Measurements from ENCODE around the gene BCL11A. TPM values are rescaled to one million over a fixed set of nuclear protein-coding genes. Genes with fewer than 3 reads are reported as not detected.

BCL11A gene
- total and polyA plus RNA-seq, 2 of the 13 experiments (the other 11 are each of a cell fraction or from before 2014, with no cell fraction given): not detected

- Histone ChIP-seq H3K79me2 (ENCODE audit: insufficient read depth, low read length) (no peaks in the 10 kb centered on the region), H3K9ac (ENCODE audit: insufficient read depth, low read depth, low read length) (no peak overlapping the region), H3K4me1 (ENCODE audit: insufficient read depth, low read length) (0 out of 2 replicates have a peak, but pooled peaks cover 9% of the 10 kb centered on the region), H2AFZ (ENCODE audit: low read length) (no peak overlapping the region), H3K4me3 (replicated peaks in 1 of 3; ENCODE audit: insufficient read depth in 1 of 3, low read depth in 2 of 3, low read length in 3 of 3) (no peak overlapping the region), H3K27ac (ENCODE audit: extremely low read length, insufficient read depth, low read length) (no peak overlapping the region), H4K20me1 (ENCODE audit: insufficient read depth, low read length) (no peaks in the 10 kb centered on the region), H3K36me3 (replicated peaks in 1 of 2; ENCODE audit: control insufficient read depth in 1 of 2, insufficient read depth in 2 of 2, low read length in 2 of 2) (no peaks in the 10 kb centered on the region), H3K9me3 (ENCODE audit: low read length) (no peaks in the 10 kb centered on the region), H3K4me2 (ENCODE audit: low read depth, low read length) (no peak overlapping the region), H3K27me3 (ENCODE audit: control insufficient read depth in 1 of 2, insufficient read depth in 2 of 2, low read length in 2 of 2) (peaks cover 6 to 54% of the 10 kb centered on the region in 2 experiments; a peak in 4 of 5 replicates)
- 53% methylated on average over 22 of the region's 25 CpGs for WGBS (ENCODE audit: low lambda C conversion rate)
- DNase-seq (ENCODE audit: low spot score) (no peak), ATAC-seq (no peak), FAIRE-seq (no peak)
- intact Hi-C loops (cut with micrococcal nuclease; ENCODE audit: unreplicated experiment): no loop called here
- POLR2A ChIA-PET: no interaction called here
- in situ Hi-C loops (cut with HindIII; ENCODE audit: extremely low pct_ligation_motif_present, low pct_unique_long_range_greater_than_20kb): loop anchor here (10.0 to 25.0 kb wide), 3 partner anchors 1290 to 1823 kb away; no protein-coding TSS in a partner anchor
- no TSS peak for BruUV-seq (replicated peaks)
- CTCF ChIA-PET (ENCODE audit: low intra/inter-chr PET ratio, low total read pairs): no interaction called here
- TF ChIP-seq ZFP37 (CRISPR knock-in tag; IDR thresholded peaks at IDR 0.05; ENCODE audit: borderline replicate concordance) (no peak), MAFF (IDR thresholded peaks at IDR 0.05; ENCODE audit: low read depth, low read length) (no peak), FLYWCH1 (CRISPR knock-in tag; IDR thresholded peaks at IDR 0.05) (no peak), ZBTB42 (CRISPR knock-in tag; IDR thresholded peaks at IDR 0.05) (no peak), ZNF337 (CRISPR knock-in tag; IDR thresholded peaks at IDR 0.05; ENCODE audit: borderline replicate concordance, low read depth) (no peak), ZBTB4 (CRISPR knock-in tag; IDR thresholded peaks at IDR 0.05; ENCODE audit: borderline replicate concordance) (no peak), ZNF501 (CRISPR knock-in tag; IDR thresholded peaks at IDR 0.05) (no peak), SIX4 (CRISPR knock-in tag; IDR thresholded peaks at IDR 0.05) (no peak), ZSCAN21 (CRISPR knock-in tag; IDR thresholded peaks at IDR 0.05; ENCODE audit: borderline replicate concordance) (no peak)
- TF ChIP-seq, protein P1, sequence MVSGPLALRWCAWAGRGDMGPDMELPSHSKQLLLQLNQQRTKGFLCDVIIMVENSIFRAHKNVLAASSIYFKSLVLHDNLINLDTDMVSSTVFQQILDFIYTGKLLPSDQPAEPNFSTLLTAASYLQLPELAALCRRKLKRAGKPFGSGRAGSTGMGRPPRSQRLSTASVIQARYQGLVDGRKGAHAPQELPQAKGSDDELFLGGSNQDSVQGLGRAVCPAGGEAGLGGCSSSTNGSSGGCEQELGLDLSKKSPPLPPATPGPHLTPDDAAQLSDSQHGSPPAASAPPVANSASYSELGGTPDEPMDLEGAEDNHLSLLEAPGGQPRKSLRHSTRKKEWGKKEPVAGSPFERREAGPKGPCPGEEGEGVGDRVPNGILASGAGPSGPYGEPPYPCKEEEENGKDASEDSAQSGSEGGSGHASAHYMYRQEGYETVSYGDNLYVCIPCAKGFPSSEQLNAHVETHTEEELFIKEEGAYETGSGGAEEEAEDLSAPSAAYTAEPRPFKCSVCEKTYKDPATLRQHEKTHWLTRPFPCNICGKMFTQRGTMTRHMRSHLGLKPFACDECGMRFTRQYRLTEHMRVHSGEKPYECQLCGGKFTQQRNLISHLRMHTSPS (CRISPR knock-in tag; IDR thresholded peaks at IDR 0.05; ENCODE audit: low read depth): no peak
Measured at GRCh38 chr2:60585276-60585675, 31.8 kb upstream of the BCL11A start.

All from HepG2 (cell line).